ENCODE data around the gene LDB3.

LDB3 gene

DNA sequence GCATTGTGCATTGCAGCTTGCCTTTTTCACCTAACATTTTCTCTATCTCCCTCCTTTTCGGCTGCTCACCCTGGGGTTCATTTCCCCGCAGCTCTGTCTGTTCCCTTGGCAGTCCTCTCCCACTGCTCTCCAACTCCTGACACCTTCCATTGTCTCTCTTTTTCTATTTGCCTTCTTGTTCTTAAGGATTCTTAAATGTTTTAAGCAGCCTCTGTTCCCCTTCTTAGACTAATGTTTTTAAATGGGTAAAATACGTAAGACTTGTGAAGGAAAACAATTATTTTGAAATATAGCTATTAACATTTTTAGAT, 107.5 kb downstream of the LDB3 start:
- H3K23ac ChIP-seq (ENCODE audit: low read length): no peak overlapping the region
- no peak overlapping the region for H4K5ac ChIP-seq (ENCODE audit: low read length)
- H3K36me3 ChIP-seq (ENCODE audit: control insufficient read depth, insufficient read depth, low read length): no peaks in the 10 kb centered on the region
- H3K18ac ChIP-seq (ENCODE audit: low read length): no peak overlapping the region
- H2AK5ac ChIP-seq (ENCODE audit: low read length): no peak overlapping the region
- H3K56ac ChIP-seq (ENCODE audit: low read length): no peak overlapping the region
- DNase-seq: no peak
- H3K9ac ChIP-seq (ENCODE audit: low read length): peak overlapping the region; percentile 39
- H3K4me3 ChIP-seq (ENCODE audit: low read length): no peak overlapping the region
- peaks cover 3% of the 10 kb centered on the region for H3K79me1 ChIP-seq (ENCODE audit: low read length)
- no peaks in the 10 kb centered on the region for H3K27me3 ChIP-seq (ENCODE audit: insufficient read depth, low read length, poor library complexity)
- peaks cover 6% of the 10 kb centered on the region for H3K4me1 ChIP-seq (ENCODE audit: control insufficient read depth, low read depth, low read length)
- H3K79me2 ChIP-seq (ENCODE audit: control insufficient read depth, insufficient read depth, low read length): peaks cover 79% of the 10 kb centered on the region
- no peak overlapping the region for H2BK15ac ChIP-seq (replicated peaks; ENCODE audit: low read depth)
- H2BK120ac ChIP-seq (ENCODE audit: low read depth, low read length): no peak overlapping the region
- H3K27ac ChIP-seq (ENCODE audit: low read depth, low read length): no peak overlapping the region
- no peak overlapping the region for H3K4me2 ChIP-seq (ENCODE audit: low read length)
- H3K4ac ChIP-seq (ENCODE audit: low read depth, low read length): no peak overlapping the region
- H4K8ac ChIP-seq (ENCODE audit: low read depth, low read length): no peak overlapping the region
- H2BK5ac ChIP-seq (ENCODE audit: low read length): no peak overlapping the region
- WGBS (ENCODE audit: extremely low coverage, insufficient coverage, low lambda C conversion rate): no CpG with 5 or more reads among the region's 3 CpGs

DNA sequence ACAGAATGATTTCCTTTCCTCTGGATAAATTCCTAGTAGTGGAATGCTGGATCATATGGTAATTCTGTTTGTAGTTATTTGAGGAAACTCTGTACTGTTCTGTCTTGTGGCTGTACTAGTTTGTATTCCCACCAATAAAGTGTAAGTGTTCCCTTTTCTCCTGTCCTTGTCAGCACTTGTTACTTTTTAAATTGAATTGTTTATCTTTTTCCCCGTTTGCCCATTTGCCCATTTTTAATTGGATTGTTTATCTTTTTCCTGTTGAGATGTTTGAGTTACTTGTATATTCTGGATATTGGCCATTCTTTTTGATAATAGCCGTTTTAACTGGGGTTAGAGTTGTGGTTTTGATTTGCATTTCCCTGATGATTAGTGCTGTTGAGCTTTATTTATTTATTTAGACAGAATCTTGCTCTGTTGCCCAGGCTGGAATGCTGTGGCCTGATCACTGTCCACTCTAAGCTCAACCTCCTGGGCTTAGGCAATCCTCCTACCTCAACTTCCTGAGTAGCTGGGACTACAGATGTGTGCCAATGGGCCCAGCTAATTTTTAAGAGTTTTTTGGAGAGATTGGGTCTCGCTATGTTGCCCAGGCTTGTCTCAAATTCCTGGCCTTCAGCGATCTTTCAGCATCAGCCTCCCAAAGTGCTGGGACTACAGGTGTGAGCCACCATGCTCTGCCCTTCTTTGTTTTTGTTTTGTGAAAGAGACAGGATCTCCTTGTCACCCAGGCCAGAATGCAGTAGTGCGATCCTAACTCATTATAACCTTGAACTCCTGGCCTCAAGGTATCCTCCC, 111.1 kb downstream of the LDB3 start:
- WGBS (ENCODE audit: extremely low coverage, insufficient coverage, low lambda C conversion rate): no CpG with 5 or more reads among the region's 5 CpGs
- Histone ChIP-seq H3K4me3 (ENCODE audit: low read length) (no peak overlapping the region), H3K27ac (ENCODE audit: low read depth, low read length) (no peak overlapping the region), H2BK120ac (ENCODE audit: low read depth, low read length) (no peak overlapping the region), H3K56ac (ENCODE audit: low read length) (no peak overlapping the region), H3K4me2 (ENCODE audit: low read length) (no peak overlapping the region), H2BK15ac (replicated peaks; ENCODE audit: low read depth) (no peak overlapping the region), H2AK5ac (ENCODE audit: low read length) (no peak overlapping the region), H4K5ac (ENCODE audit: low read length) (no peak overlapping the region), H2BK5ac (ENCODE audit: low read length) (no peak overlapping the region), H3K23ac (ENCODE audit: low read length) (no peak overlapping the region), H4K8ac (ENCODE audit: low read depth, low read length) (no peak overlapping the region), H3K79me2 (ENCODE audit: control insufficient read depth, insufficient read depth, low read length) (peaks cover 94% of the 10 kb centered on the region), H3K27me3 (ENCODE audit: insufficient read depth, low read length, poor library complexity) (no peaks in the 10 kb centered on the region), H3K79me1 (ENCODE audit: low read length) (peaks cover 3% of the 10 kb centered on the region), H3K9ac (ENCODE audit: low read length) (no peak overlapping the region), H3K18ac (ENCODE audit: low read length) (no peak overlapping the region), H3K4me1 (ENCODE audit: control insufficient read depth, low read depth, low read length) (peaks cover 6% of the 10 kb centered on the region), H3K4ac (ENCODE audit: low read depth, low read length) (no peak overlapping the region), H3K36me3 (ENCODE audit: control insufficient read depth, insufficient read depth, low read length) (no peaks in the 10 kb centered on the region)
- DNase-seq: no peak

DNA sequence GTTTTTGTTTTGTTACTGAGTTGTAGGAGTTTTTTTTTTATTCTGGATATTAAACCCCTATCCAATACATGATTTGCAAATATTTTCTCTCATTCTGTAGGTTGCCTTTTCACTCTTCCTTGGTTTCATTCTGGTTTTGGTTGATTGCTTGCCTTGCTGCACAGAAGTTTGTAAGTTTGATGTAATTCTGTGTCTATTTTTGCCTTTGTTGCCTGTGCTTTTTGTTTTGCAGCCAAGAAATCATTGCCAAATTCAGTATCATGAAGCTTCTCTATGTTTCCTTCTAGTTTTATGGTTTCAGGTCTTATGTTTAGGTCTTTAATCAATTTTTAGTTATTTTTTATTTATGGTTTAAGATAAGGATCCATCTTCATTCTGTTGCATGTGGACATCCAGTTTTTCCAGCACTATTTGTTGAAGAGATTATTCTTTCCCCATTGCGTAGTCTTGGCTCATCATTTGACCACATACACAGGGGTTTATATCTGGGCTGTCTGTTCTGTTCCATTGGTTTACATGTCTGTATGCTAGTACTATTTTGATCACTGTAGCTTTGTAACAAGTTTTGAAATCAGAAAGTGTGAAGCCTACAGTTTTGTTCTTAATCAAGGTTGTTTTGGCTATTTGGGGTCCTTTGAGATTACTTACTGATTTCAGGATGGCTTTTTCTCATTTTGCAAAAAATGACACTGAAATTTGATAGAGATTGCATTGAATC, 114.5 kb downstream of the LDB3 start:
- Histone ChIP-seq H3K4ac (ENCODE audit: low read depth, low read length) (no peak overlapping the region), H3K36me3 (ENCODE audit: control insufficient read depth, insufficient read depth, low read length) (no peaks in the 10 kb centered on the region), H3K79me1 (ENCODE audit: low read length) (peaks cover 2% of the 10 kb centered on the region), H4K8ac (ENCODE audit: low read depth, low read length) (no peak overlapping the region), H3K18ac (ENCODE audit: low read length) (no peak overlapping the region), H3K4me3 (ENCODE audit: low read length) (no peak overlapping the region), H3K27me3 (ENCODE audit: insufficient read depth, low read length, poor library complexity) (no peaks in the 10 kb centered on the region), H3K23ac (ENCODE audit: low read length) (no peak overlapping the region), H3K27ac (ENCODE audit: low read depth, low read length) (no peak overlapping the region), H3K4me1 (ENCODE audit: control insufficient read depth, low read depth, low read length) (peaks cover 11% of the 10 kb centered on the region), H4K5ac (ENCODE audit: low read length) (no peak overlapping the region), H2AK5ac (ENCODE audit: low read length) (no peak overlapping the region), H2BK5ac (ENCODE audit: low read length) (no peak overlapping the region), H2BK15ac (replicated peaks; ENCODE audit: low read depth) (no peak overlapping the region), H3K4me2 (ENCODE audit: low read length) (no peak overlapping the region), H3K9ac (ENCODE audit: low read length) (no peak overlapping the region), H3K79me2 (ENCODE audit: control insufficient read depth, insufficient read depth, low read length) (peaks cover 88% of the 10 kb centered on the region), H2BK120ac (ENCODE audit: low read depth, low read length) (no peak overlapping the region), H3K56ac (ENCODE audit: low read length) (no peak overlapping the region)
- no CpG with 5 or more reads among the region's 1 CpG for WGBS (ENCODE audit: extremely low coverage, insufficient coverage, low lambda C conversion rate)
- DNase-seq: no peak

DNA sequence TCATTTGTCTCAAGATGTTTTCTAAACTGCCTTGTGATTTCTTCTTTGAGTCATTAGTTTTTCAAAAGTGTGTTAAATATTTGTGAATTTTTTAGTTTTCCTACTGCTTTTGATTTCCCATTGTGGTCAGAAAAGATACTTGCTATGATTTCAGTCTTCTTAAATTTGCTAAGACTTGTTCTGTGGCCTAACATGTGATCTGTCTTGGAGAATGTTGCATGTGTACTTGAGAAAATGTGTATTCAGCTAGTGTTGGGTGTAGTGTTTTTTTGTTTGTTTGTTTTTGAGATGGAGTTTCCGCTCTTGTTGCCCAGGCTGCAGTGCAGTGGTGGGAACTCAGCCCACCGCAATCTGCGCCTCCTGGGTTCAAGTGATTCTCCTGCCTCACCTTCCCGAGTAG, 116.7 kb downstream of the LDB3 start:
- no peak overlapping the region for H3K4me2 ChIP-seq (ENCODE audit: low read length)
- H3K4me3 ChIP-seq (ENCODE audit: low read length): no peak overlapping the region
- H3K56ac ChIP-seq (ENCODE audit: low read length): peak overlapping the region; percentile 53
- no peak overlapping the region for H4K5ac ChIP-seq (ENCODE audit: low read length)
- no peak overlapping the region for H3K18ac ChIP-seq (ENCODE audit: low read length)
- DNase-seq: no peak
- H3K36me3 ChIP-seq (ENCODE audit: control insufficient read depth, insufficient read depth, low read length): no peaks in the 10 kb centered on the region
- H3K9ac ChIP-seq (ENCODE audit: low read length): no peak overlapping the region
- H3K23ac ChIP-seq (ENCODE audit: low read length): no peak overlapping the region
- H3K27ac ChIP-seq (ENCODE audit: low read depth, low read length): no peak overlapping the region
- no peak overlapping the region for H2BK5ac ChIP-seq (ENCODE audit: low read length)
- peaks cover 86% of the 10 kb centered on the region for H3K79me2 ChIP-seq (ENCODE audit: control insufficient read depth, insufficient read depth, low read length)
- peaks cover 2% of the 10 kb centered on the region for H3K79me1 ChIP-seq (ENCODE audit: low read length)
- H2BK15ac ChIP-seq (replicated peaks; ENCODE audit: low read depth): no peak overlapping the region
- no peaks in the 10 kb centered on the region for H3K27me3 ChIP-seq (ENCODE audit: insufficient read depth, low read length, poor library complexity)
- no peak overlapping the region for H2AK5ac ChIP-seq (ENCODE audit: low read length)
- peaks cover 11% of the 10 kb centered on the region for H3K4me1 ChIP-seq (ENCODE audit: control insufficient read depth, low read depth, low read length)
- no peak overlapping the region for H3K4ac ChIP-seq (ENCODE audit: low read depth, low read length)
- H4K8ac ChIP-seq (ENCODE audit: low read depth, low read length): no peak overlapping the region
- H2BK120ac ChIP-seq (ENCODE audit: low read depth, low read length): no peak overlapping the region
- WGBS (ENCODE audit: extremely low coverage, insufficient coverage, low lambda C conversion rate): no CpG with 5 or more reads among the region's 4 CpGs
